ENCODE results near the gene MRPL40. TPM values are rescaled to one million over a fixed set of nuclear protein-coding genes. Genes with fewer than 3 reads are reported as not detected.

The MRPL40 gene
- total and polyA plus RNA-seq, 10 of the 15 experiments (the other 5 are each of a cell fraction or from before 2014, with no cell fraction given) = 41.2 to 207 (median 69.1) TPM

- Histone ChIP-seq H2AFZ (ENCODE audit: control insufficient read depth, low read depth, low read length) (no peak overlapping the region), H3K4me1 (ENCODE audit: control insufficient read depth, insufficient read depth, low read length) (no peaks in the 10 kb centered on the region), H3K9ac (ENCODE audit: control insufficient read depth, insufficient read depth, low read length) (no peak overlapping the region), H3K9me3 (replicated peaks; ENCODE audit: control insufficient read depth, insufficient read depth, low read length) (no peaks in the 10 kb centered on the region), H3K27ac (ENCODE audit: control insufficient read depth, insufficient read depth) (no peak overlapping the region), H3K79me2 (ENCODE audit: control insufficient read depth, insufficient read depth, low read length) (no peaks in the 10 kb centered on the region), H3K27me3 (replicated peaks in 1 of 2; ENCODE audit: control insufficient read depth in 2 of 2, insufficient read depth in 2 of 2, low read length in 1 of 2) (no peaks in the 10 kb centered on the region), H3K36me3 (ENCODE audit: control insufficient read depth in 2 of 2, insufficient read depth in 2 of 2, low read length in 1 of 2) (peaks cover 15 to 20% of the 10 kb centered on the region in 2 experiments; a peak in 3 of 4 replicates), H3K4me3 (no peak overlapping the region), H3K4me2 (ENCODE audit: control insufficient read depth, insufficient read depth) (no peak overlapping the region), H4K20me1 (ENCODE audit: control insufficient read depth, insufficient read depth) (no peaks in the 10 kb centered on the region)
- ChIA-PET RAD21 (ENCODE audit: unreplicated experiment) (no interaction called here), POLR2A (no interaction called here), CTCF (interaction anchor here (0.7 kb wide), 1 partner anchor 223 kb away, joined by 5 read pairs; no protein-coding TSS in a partner anchor), SMC1A (ENCODE audit: uncharacterized antibody, unreplicated experiment) (no interaction called here)
- TF ChIP-seq ETV6 (conservative IDR thresholded peaks at IDR 0.05 in 1 of 2, IDR thresholded peaks at IDR 0.05 in 1 of 2; ENCODE audit: borderline replicate concordance in 1 of 2, low read depth in 1 of 2) = no peak
- TF ChIP-seq TBL1XR1 (IDR thresholded peaks at IDR 0.05; ENCODE audit: low read depth, low read length) = no peak
- TF ChIP-seq ZNF207 (IDR thresholded peaks at IDR 0.05; ENCODE audit: borderline replicate concordance) = no peak
- TF ChIP-seq LARP7 (IDR thresholded peaks at IDR 0.05) = no peak
- in situ Hi-C loops (cut with MboI) (no loop called here), intact Hi-C loops (cut with micrococcal nuclease; ENCODE audit: unreplicated experiment) (no loop called here)
- no peak for DNase-seq (ENCODE audit: low read depth, low spot score)
- no TSS peak for BruUV-seq (replicated peaks)
- 98% methylated on average over 4 of the region's 4 CpGs for WGBS (ENCODE audit: insufficient coverage, insufficient replicate concordance, low lambda C conversion rate, missing lambda C conversion rate)
- FAIRE-seq = peak; percentile 61
- ATAC-seq = no peak
Observed at GRCh38 chr22:19402642-19403191, 29.6 kb upstream of the MRPL40 start.

GRCh38 chr22:19404676-19405075, 27.7 kb upstream of the MRPL40 start:
- Histone ChIP-seq H3K27ac (ENCODE audit: control insufficient read depth, insufficient read depth) (no peak overlapping the region), H3K9me3 (replicated peaks; ENCODE audit: control insufficient read depth, insufficient read depth, low read length) (no peaks in the 10 kb centered on the region), H3K79me2 (ENCODE audit: control insufficient read depth, insufficient read depth, low read length) (no peaks in the 10 kb centered on the region), H3K9ac (ENCODE audit: control insufficient read depth, insufficient read depth, low read length) (no peak overlapping the region), H3K4me3 (no peak overlapping the region), H3K36me3 (ENCODE audit: control insufficient read depth in 2 of 2, insufficient read depth in 2 of 2, low read length in 1 of 2) (peaks cover 18 to 19% of the 10 kb centered on the region in 2 experiments; a peak in 3 of 4 replicates), H3K4me2 (ENCODE audit: control insufficient read depth, insufficient read depth) (no peak overlapping the region), H3K4me1 (ENCODE audit: control insufficient read depth, insufficient read depth, low read length) (no peaks in the 10 kb centered on the region), H4K20me1 (ENCODE audit: control insufficient read depth, insufficient read depth) (no peaks in the 10 kb centered on the region), H3K27me3 (replicated peaks in 1 of 2; ENCODE audit: control insufficient read depth in 2 of 2, insufficient read depth in 2 of 2, low read length in 1 of 2) (no peaks in the 10 kb centered on the region), H2AFZ (ENCODE audit: control insufficient read depth, low read depth, low read length) (no peak overlapping the region)
- RAD21 ChIA-PET (ENCODE audit: unreplicated experiment) = no interaction called here
- TF ChIP-seq EZH2 (IDR thresholded peaks at IDR 0.05; ENCODE audit: borderline replicate concordance, control insufficient read depth, low read depth, low read length) (no peak), PAX5 (IDR thresholded peaks at IDR 0.05; ENCODE audit: borderline replicate concordance, low read depth, low read length) (no peak)
- BruUV-seq (replicated peaks) = no TSS peak
- no peak for ATAC-seq
- in situ Hi-C loops (cut with MboI) = no loop called here
- intact Hi-C loops (cut with micrococcal nuclease; ENCODE audit: unreplicated experiment) = no loop called here
- FAIRE-seq = no peak
- no peak for DNase-seq (ENCODE audit: low read depth, low spot score)
- SMC1A ChIA-PET (ENCODE audit: uncharacterized antibody, unreplicated experiment) = interaction anchor here (1.2 kb wide), 1 partner anchor 73 kb away, joined by 3 read pairs; no protein-coding TSS in a partner anchor
- CTCF ChIA-PET = interaction anchor here (0.9 to 1.3 kb wide), 3 partner anchors 9 to 74 kb away, joined by 3 to 4 read pairs (median 3); no protein-coding TSS in a partner anchor
- POLR2A ChIA-PET = no interaction called here
- 93% methylated on average over 3 of the region's 3 CpGs for WGBS (ENCODE audit: insufficient coverage, insufficient replicate concordance, low lambda C conversion rate, missing lambda C conversion rate)
